Upper lobe of left lung (tissue), 6 donors: ENCODE data around the gene GNG7. TPM values are rescaled to one million over a fixed set of nuclear protein-coding genes. Genes with fewer than 3 reads are reported as not detected.

Source experiments
- ATAC-seq, 2 donors: fragments of 200-7000 bp; cut with Tn5 transposase; one replicate each; pipeline ENCODE4 v1.9.1; 2022; ENCODE audit warnings: mild to moderate bottlenecking in 2 of 2, moderate library complexity in 2 of 2; ENCODE audit not compliant: low FRiP score in 2 of 2
- DNase-seq, 2 donors: peaks; one replicate each; pipeline ENCODE4 v3.0.0-alpha.2; 2019 to 2020
- H3K27ac ChIP-seq, 4 donors: fragments of 200-600 bp; sonication (generic); one replicate each; pipeline ENCODE4 v1.5.1; 2016 to 2019
- H3K27me3 ChIP-seq, 4 donors: fragments of 200-600 bp; sonication (generic); one replicate each; pipeline ENCODE4 v1.5.1; 2017 to 2019
- H3K36me3 ChIP-seq, 4 donors: fragments of 200-600 bp; sonication (generic); one replicate each; pipeline ENCODE4 v1.5.1; 2016 to 2019
- H3K4me1 ChIP-seq, 4 donors: fragments of 200-600 bp; sonication (generic); one replicate each; pipeline ENCODE4 v1.5.1; 2018 to 2019
- H3K4me3 ChIP-seq, 4 donors: fragments of 200-600 bp; sonication (generic); one replicate each; pipeline ENCODE4 v1.5.1; 2017 to 2019; ENCODE audit warnings: mild to moderate bottlenecking in 2 of 4, moderate library complexity in 1 of 4
- H3K9me3 ChIP-seq, 4 donors: fragments of 200-600 bp; sonication (generic); one replicate each; pipeline ENCODE4 v1.5.1; 2018 to 2019
- CTCF ChIP-seq, 6 experiments: fragments of 450-650 bp in 4 of 6; fragments of 200-600 bp in 2 of 6; sonication (generic) in 2 of 6; IDR thresholded peaks; one replicate each; pipeline ENCODE4 v1.5.1; 2016 to 2019; ENCODE audit warnings: antibody characterized with exemption in 6 of 6
- EP300 ChIP-seq, 4 donors: sonication (generic); formaldehyde crosslinking; IDR thresholded peaks; one replicate each; pipeline ENCODE4 v1.5.1; 2017; ENCODE audit warnings: antibody characterized with exemption in 4 of 4, control low read depth in 2 of 4
- POLR2A ChIP-seq, 4 donors: fragments of 450-650 bp; IDR thresholded peaks; one replicate each; pipeline ENCODE4 v1.5.1; 2016 to 2017; ENCODE audit warnings: antibody characterized with exemption in 4 of 4, mild to moderate bottlenecking in 2 of 4
- POLR2AphosphoS5 ChIP-seq, 2 donors: sonication (generic); formaldehyde crosslinking; IDR thresholded peaks; one replicate each; pipeline ENCODE4 v1.5.1; 2017; ENCODE audit warnings: antibody characterized with exemption in 2 of 2
- WGBS, 2 donors: methylation state at CpG; one replicate each; pipeline ENCODE4 v1.1.5; 2017 to 2018; 5-methylcytosine and 5-hydroxymethylcytosine counted together
- total RNA-seq, 6 donors: library from RNA; depleted of rRNA in 4 of 6; stranded (reverse); fragments of >200 nt in 4 of 6; gene quantifications; one replicate each; pipeline versions ENCODE4 v1.1.0 to v1.2.1, GENCODE V29; 2016 to 2021
- donor health status: DM: no; HTN: no; CAD: no; lungs with moderate emphysema.
- donor health status: DM: no; HTN: yes; CAD: no; lungs with severe emphysema.

GNG7 gene
- total RNA-seq, 6 donors from 2014 or later = 3.5 to 7.7 (median 7.1) TPM

GRCh38 chr19:2551172-2551863 is 151.2 kb downstream of the GNG7 start:
- Histone ChIP-seq H3K4me3 (no peak overlapping the region), H3K9me3 (no peaks in the 10 kb centered on the region), H3K4me1 (peaks cover 22 to 55% (median 35%) of the 10 kb centered on the region in 4 donors), H3K36me3 (no peaks in the 10 kb centered on the region), H3K27ac (no peak overlapping the region), H3K27me3 (no peaks in the 10 kb centered on the region)
- DNase-seq (no peak), ATAC-seq (no peak)
- no peak for TF ChIP-seq POLR2AphosphoS5 (IDR thresholded peaks at IDR 0.05)
- TF ChIP-seq EP300 (IDR thresholded peaks at IDR 0.05) = no peak
- TF ChIP-seq POLR2A (IDR thresholded peaks at IDR 0.05) = no peak
- no peak for TF ChIP-seq CTCF (IDR thresholded peaks at IDR 0.05)
- WGBS, 2 donors = 92% methylated on average over 20 of the region's 20 CpGs

GRCh38 chr19:2550431-2551171 is 151.9 kb downstream of the GNG7 start:
- Histone ChIP-seq H3K27me3 (no peaks in the 10 kb centered on the region), H3K4me1 (peaks cover 29 to 60% (median 42%) of the 10 kb centered on the region in 4 donors), H3K4me3 (no peak overlapping the region), H3K27ac (peak overlapping the region; percentile 72 to 84 (median 76)), H3K36me3 (no peaks in the 10 kb centered on the region), H3K9me3 (no peaks in the 10 kb centered on the region)
- DNase-seq (peak in 1 of 2 donors; percentile 80), ATAC-seq (no peak)
- 76 to 90% methylated on average over 11 to 20 of the region's 21 CpGs for WGBS, 2 donors
- TF ChIP-seq POLR2AphosphoS5 (IDR thresholded peaks at IDR 0.05) (no peak), EP300 (IDR thresholded peaks at IDR 0.05) (no peak), POLR2A (IDR thresholded peaks at IDR 0.05) (no peak), CTCF (IDR thresholded peaks at IDR 0.05) (no peak)

GRCh38 chr19:2549701-2550191 is 152.7 kb downstream of the GNG7 start:
- Histone ChIP-seq H3K4me3 (no peak overlapping the region), H3K4me1 (peaks cover 38 to 69% (median 51%) of the 10 kb centered on the region in 4 donors), H3K9me3 (no peaks in the 10 kb centered on the region), H3K27me3 (no peaks in the 10 kb centered on the region), H3K27ac (peak overlapping the region; percentile 72 to 84 (median 76)), H3K36me3 (no peaks in the 10 kb centered on the region)
- DNase-seq (peak; percentile 81 to 90), ATAC-seq (peak; percentile 79 to 90)
- TF ChIP-seq CTCF (IDR thresholded peaks at IDR 0.05) (no peak), EP300 (IDR thresholded peaks at IDR 0.05) (peak; percentile 47 to 89 (median 65)), POLR2AphosphoS5 (IDR thresholded peaks at IDR 0.05) (peak; percentile 72 to 86), POLR2A (IDR thresholded peaks at IDR 0.05) (peak in 1 of 4 donors; percentile 52)
- WGBS, 2 donors = 33 to 34% methylated on average over 7 to 11 of the region's 11 CpGs

- H3K27me3 ChIP-seq = no peaks in the 10 kb centered on the region
- ATAC-seq (no peak), DNase-seq (no peak)
- no peak overlapping the region for H3K4me3 ChIP-seq
- H3K9me3 ChIP-seq = no peaks in the 10 kb centered on the region
- peak overlapping the region in 3 of 4 donors; percentile 72 to 84 (median 73) for H3K27ac ChIP-seq
- H3K36me3 ChIP-seq = no peaks in the 10 kb centered on the region
- no peak for TF ChIP-seq POLR2AphosphoS5 (IDR thresholded peaks at IDR 0.05)
- no peak for TF ChIP-seq EP300 (IDR thresholded peaks at IDR 0.05)
- TF ChIP-seq POLR2A (IDR thresholded peaks at IDR 0.05) = no peak
- TF ChIP-seq CTCF (IDR thresholded peaks at IDR 0.05) = no peak
- WGBS, 2 donors = 95 to 97% methylated on average over 11 of the region's 11 CpGs
- peaks cover 45 to 77% (median 59%) of the 10 kb centered on the region in 4 donors for H3K4me1 ChIP-seq
Observed at GRCh38 chr19:2548966-2549365, 153.5 kb downstream of the GNG7 start.
